GM12891 (cell line): ENCODE measurements around the gene DMAC1.

Experiments
- POLR2AphosphoS5 ChIP-seq: IDR thresholded peaks from 2 replicates; pipeline ENCODE4 v1.6.1; 2011; ENCODE audit warnings: low read depth, low read length, control low read depth
- POU2F2 ChIP-seq: IDR thresholded peaks from 2 replicates; pipeline ENCODE4 v1.6.1; 2011; ENCODE audit warnings: low read depth, mild to moderate bottlenecking, control low read depth, low read length, moderate library complexity

DNA sequence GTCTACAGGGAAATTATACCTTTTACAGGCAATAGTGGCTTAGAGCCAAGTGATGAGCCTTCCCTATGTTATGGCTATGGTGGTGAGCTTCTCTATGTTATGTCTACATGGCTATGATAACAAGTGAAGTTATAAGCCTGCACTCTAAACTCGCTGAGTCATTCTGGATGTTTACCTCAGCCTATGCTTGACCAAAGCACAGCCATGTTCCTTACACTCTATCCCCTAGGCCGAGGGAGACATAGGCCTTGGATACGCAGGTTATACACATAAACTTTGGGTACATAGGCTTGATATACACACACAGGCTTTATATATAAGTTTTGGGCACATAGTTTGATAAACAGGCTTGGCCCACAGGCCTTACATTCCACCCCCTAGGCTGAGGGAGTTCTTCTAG lies 13.8 kb downstream of the DMAC1 start:
- TF ChIP-seq POLR2AphosphoS5 (no peak), POU2F2 (no peak)
